HG03520 (cell line): ENCODE results near the gene ZNF668.
A peak's percentile ranks its signal among the peaks of the same experiment; 100 is the strongest.
"Not testable (repeated sequence)": the region's sequence is repeated elsewhere in the genome, so short reads cannot be mapped to it uniquely, and the experiment has no call there.

Experiments used
- ATAC-seq: cut with Tn5 transposase; IDR thresholded peaks from one replicate; pipeline ENCODE4 v1.9.1; 2021; ENCODE audit warnings: mild to moderate bottlenecking, moderate library complexity; ENCODE audit not compliant: unreplicated experiment

ZNF668 gene

GRCh38 chr16:31061126-31061812 is 12.8 kb downstream of the ZNF668 start:
- no peak for ATAC-seq

GRCh38 chr16:31055613-31056012 is 18.4 kb downstream of the ZNF668 start:
- no peak for ATAC-seq

GRCh38 chr16:31052114-31052513 is 21.9 kb downstream of the ZNF668 start:
- ATAC-seq, result no peak

- no peak for ATAC-seq
These were observed 23.6 kb downstream of the ZNF668 start for GRCh38 chr16:31050280-31051030.

- ATAC-seq, result no peak
These were observed 30.1 kb downstream of the ZNF668 start for GRCh38 chr16:31043898-31044481.

- no peak for ATAC-seq
These were observed 30.7 kb downstream of the ZNF668 start for GRCh38 chr16:31043352-31043751.

- ATAC-seq, result no peak
These were observed 31.2 kb downstream of the ZNF668 start for GRCh38 chr16:31042866-31043265.

- no peak for ATAC-seq
These were observed 35.0 kb downstream of the ZNF668 start for GRCh38 chr16:31038993-31039392.

GRCh38 chr16:31036691-31037090 is 37.3 kb downstream of the ZNF668 start:
- no peak for ATAC-seq

- ATAC-seq, result peak; percentile 36
These were observed 40.1 kb downstream of the ZNF668 start for GRCh38 chr16:31033709-31034492.

- ATAC-seq, result peak; percentile 83
These were observed 41.0 kb downstream of the ZNF668 start, which contains the start of gene STX4 for GRCh38 chr16:31032736-31033708. Gene STX4, plus strand, starts transcription at chr16:31033558. Its CDS starts 248 bp downstream, at chr16:31033806.

GRCh38 chr16:31031276-31031675 is 42.8 kb downstream of the ZNF668 start:
- no peak for ATAC-seq

GRCh38 chr16:31029272-31029671 is 44.8 kb downstream of the ZNF668 start:
- ATAC-seq, result no peak

- no peak for ATAC-seq
These were observed 48.7 kb downstream of the ZNF668 start for GRCh38 chr16:31025339-31025738.

- ATAC-seq, result no peak
These were observed 50.3 kb downstream of the ZNF668 start for GRCh38 chr16:31023627-31024226.

GRCh38 chr16:31023252-31023602 is 50.8 kb downstream of the ZNF668 start:
- no peak for ATAC-seq

- ATAC-seq, result no peak
These were observed 51.3 kb downstream of the ZNF668 start for GRCh38 chr16:31022544-31023251.

GRCh38 chr16:31020536-31020935 is 53.5 kb downstream of the ZNF668 start:
- ATAC-seq, result no peak

GRCh38 chr16:31017756-31018155 is 56.3 kb downstream of the ZNF668 start:
- ATAC-seq, result not testable (repeated sequence)
